NCI-H526 treated with DMSO at 0.1 percent for 48 hours (cell line): Measurements from ENCODE around the gene AP3D1.
"Not testable (repeated sequence)": the region's sequence is repeated elsewhere in the genome, so short reads cannot be mapped to it uniquely, and the experiment has no call there.

Source experiments
- DNase-seq: peaks from one replicate; lab custom pipeline; 2025; lab: John Stamatoyannopoulos, UW

The AP3D1 gene

DNA sequence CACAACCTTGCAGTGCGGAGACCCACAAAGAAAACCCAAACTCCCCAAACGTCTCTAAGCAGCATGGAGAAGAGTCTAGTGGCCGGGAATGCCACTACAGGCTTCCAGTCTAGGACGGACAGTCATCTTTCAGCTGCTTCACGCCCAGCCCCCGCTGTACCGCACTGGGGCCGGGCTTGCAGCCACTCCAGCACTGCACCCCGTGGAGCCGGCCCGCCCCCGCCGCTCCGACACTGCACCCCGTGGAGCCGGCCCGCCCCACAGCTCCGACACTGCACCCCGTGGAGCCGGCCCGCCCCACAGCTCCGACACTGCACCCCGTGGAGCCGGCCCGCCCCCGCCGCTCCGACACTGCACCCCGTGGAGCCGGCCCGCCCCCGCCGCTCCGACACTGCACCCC, 23.1 kb downstream of the AP3D1 start:
- DNase-seq: not testable (repeated sequence)

DNA sequence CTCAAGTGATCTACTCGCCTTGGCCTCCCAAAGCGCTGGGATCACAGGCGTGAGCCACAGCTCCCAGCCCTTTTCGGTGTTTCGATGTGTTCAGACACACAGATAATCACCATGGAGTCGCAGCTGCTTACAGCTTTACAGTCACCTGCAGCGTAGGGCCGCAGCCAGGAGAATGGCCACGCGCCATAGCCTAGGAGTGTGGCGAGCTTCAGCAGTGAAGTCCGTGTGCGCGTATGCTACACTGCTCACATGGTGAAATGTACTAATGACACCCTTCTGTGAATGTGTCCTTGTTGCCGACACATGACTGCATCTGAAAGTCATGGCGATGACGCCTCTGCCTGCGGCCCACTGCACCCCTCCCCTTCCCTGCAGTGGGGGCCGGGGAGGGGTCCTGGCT, 23.6 kb downstream of the AP3D1 start:
- no peak for DNase-seq

DNA sequence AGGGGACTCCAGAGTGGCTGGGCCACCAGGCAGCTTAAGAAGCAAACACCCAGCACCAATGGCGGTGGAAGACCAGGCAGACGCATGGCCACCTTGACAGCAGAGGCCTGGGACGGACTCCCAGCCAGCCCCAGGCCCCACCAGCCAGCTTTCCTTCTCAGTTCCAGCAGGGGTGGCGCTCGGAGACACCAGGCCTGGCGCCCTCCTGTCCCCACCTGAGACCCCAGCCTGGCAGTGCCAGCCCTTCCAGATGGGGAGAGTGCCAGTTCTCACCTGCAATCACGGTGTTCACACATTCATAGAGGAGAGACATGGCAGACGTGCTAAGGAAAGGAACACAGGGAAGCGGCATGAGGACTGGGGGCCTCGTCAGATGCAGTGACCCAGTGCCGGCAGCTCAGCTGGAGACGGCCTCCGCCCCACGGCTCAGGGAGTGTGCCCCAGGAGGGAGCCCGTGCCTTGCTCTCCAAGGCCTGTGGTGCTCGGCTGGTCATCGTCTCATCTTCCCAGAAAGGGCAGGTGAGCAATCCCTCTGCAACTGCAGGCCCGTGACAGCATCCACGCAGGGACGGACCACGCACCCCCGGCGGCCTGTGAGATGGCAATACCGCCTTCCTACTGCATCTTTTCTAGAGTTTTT, 24.4 kb downstream of the AP3D1 start:
- no peak for DNase-seq

DNA sequence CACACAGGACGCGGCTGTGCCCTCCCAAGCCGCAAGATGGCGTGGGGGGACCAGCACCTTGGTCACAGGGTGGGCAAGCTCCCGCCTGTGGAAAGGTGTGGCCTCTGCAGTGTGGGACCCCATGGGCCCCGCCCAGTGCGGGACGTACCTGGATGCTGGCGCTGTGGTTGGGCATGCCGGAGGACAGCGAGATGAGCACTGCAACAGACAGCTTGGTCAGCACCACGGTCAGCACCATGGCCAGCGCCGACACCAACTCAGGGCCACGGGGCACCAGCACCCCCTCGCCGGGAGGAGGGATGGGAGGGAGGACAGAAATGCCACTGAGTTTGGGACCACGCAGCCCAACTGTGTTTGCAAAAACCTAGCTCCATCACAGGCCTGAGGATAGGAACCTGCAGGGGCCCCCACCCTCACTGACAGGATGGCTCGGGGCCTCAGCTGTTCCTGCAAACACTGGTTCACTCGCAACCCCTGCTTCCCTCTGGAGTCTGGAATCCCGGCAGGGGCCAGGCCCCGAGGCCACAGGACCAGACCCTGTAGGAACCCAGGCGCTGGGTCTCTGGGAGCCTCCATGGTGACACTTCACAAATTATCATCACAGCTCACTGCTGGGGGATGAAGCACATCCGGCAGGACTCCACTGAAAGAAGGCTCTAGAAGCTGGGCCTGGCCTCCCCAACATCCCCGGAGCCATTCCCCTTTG, 27.5 kb downstream of the AP3D1 start:
- DNase-seq: no peak

DNA sequence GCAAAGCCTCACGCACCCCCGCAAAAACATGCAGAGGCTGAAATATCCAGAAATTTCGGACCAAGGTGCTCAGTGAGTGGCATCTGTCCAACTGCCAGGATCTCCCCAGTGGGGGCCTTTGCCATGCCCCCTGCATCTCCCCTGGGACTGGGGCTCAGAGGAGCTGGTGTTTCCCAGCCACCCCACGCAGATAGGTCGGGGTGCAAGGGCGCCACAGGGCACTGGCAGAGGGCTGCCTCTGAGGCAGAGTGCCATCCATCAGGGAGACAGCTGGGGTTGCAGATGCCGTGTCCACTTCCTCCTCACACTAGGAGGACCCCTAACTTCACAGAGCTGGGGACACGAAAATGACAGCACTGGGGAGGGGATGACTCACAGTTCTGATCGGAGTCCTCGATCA, 28.4 kb downstream of the AP3D1 start:
- DNase-seq: no peak

DNA sequence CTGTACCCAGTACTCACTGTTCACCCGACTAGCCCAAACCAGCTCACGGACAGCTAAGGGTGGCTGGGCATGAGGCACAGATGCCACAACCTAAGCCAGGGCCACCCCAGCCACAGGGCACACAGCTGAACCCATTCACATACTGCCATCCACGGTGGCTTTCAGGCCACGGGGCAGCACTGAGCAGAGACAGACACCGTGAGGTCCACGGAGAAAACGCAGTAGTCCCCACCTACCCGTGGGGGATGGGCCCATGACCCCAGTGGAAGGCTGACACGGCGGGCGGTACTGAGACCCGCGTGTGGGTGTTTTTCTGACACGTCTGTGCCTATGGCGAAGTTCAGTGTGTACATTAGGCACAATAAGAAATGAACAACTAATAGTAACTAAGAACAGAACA, 29.1 kb downstream of the AP3D1 start:
- no peak for DNase-seq

DNA sequence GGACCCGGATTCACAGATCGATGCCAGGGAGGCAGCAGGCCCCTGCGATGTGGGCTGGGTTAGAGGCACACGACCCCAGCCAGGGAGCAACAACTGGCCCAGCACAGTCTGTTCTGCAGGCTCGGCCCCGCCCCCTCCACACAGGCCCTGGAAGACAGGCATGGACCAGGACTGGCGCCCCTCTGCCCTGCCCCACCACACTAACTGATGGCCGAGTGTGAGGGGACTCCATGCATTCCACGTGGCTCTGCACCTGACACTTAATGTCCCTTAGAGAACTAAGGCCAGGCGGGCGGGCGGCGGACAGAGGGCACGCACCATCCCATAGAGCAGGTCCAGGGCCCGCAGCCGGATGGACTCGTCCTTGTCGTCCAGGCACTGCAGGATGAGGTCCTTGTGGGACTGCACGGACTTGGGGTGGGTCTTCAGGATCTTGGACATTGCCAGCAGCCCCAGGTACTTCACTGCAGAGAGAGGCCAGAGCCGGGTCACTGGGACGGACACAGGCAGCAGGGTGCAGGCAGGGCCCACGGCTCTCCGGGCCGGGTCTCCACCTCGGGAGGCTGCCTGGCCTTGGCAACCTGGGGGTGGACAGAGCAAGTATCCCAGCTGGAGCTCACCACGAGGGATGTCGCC, 29.8 kb downstream of the AP3D1 start:
- no peak for DNase-seq

DNA sequence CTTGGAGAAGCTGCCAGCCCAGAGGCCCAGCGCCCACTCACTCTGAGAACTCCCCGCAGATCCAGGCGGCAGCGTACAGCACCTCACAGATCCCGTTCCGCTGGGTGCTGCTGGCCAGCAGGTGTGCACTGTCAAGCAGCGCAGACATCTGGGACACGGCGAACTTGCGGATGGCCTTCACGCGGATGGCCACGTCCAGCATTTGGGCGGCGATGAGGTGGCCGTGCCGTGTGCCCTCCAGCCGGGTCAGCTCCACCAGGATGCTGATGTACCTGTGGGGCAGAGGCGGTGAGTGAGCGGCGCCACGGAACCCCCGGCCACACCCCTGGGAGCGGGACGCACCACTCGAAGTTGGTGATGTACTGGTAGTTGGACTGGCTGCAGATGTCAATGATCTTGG, 30.5 kb downstream of the AP3D1 start:
- DNase-seq: no peak

DNA sequence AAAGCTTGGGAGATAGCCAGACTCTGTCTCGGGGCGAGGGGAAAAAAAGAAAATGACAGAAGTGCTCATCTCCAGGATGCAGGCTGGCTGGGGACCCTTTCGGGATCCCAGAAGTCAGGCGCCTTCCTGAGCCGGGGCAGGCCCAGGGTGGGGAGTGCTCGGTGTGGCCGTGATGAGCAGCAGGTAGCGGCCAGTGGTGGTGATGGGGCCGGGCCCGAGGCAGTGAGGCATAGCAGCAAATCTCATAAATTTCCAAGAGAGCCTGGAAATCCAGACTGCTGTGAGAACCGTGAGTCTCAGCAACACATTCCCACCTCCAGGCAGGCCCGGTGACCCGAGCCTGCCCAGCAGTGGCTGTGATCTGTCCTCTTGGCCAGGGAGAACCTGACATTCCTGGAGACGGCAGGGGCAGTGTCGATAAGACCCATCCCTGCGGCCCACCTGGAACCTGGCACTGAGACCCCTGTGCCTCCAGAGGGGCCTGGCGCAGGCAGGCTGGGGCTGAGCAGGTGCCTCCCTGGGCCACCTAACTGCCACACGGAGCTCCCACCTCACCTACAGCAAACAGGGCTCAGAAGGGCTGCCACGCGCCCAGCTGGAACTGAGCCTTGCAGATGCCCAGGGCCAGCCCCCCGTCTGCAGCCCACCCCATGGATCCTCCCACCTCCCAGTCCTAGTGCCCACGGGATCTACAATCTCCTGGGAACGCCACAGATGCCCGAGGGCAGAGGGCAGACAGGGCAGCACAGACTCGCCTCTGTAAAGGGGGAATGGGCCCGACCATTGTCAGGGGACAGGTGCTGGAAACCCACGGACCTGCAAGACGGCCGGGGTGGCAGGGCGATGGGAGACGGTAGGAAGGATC, 31.2 kb downstream of the AP3D1 start:
- DNase-seq: no peak

DNA sequence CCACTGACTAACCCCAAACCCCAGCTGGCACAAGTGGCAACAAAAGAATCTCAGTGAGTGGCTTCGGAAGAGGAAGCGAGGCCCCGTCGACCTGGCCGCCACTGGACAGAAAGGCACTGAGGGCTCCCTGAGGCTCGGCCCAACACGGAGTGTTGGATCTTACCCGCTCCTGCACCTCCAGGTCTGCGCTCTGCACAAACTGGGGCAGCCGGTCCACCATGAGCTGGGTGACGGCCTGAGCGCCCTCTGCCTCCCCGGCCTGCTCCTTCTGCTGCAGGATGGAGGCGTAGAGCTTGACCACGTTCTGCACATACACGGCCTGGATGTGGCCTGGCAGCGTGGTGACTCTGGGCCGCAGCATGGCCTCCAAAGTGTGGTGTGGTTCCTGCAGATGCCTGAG, 32.9 kb downstream of the AP3D1 start:
- DNase-seq: no peak

DNA sequence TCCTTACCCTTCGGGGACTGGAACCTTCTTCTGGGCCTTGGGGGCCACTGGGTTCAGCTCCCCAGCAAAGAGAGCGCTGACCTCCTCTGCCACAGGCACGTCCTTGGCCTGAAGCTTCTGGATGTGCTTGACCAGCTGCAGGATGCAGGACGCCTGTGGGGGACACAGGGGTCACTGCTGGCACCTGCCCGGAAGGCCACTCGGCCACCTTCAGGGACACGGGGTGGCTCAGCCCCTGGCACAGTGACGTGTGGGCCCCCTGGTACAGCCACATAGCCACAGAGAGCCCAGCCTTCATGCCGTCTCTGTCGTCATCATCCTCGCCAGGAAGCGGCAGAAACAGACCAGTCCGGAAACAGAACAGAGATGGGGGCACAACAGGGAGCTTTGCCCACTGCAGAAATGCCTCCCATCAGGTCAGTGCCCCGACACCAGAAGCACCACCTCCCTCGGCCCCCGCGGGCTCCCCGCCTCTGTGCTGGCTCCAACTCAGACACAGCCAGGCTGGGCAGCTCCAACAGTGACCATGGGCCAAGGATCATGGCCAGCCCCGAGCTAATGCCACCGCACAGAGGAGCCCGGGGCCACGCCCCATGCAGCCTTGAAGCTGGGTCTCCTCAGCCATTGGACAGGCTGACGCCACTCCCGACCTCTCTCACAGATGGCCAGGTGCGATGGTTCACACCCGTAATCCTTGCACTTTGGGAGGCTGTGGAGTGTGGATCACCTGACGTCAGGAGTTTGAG, 34.0 kb downstream of the AP3D1 start:
- no peak for DNase-seq

DNA sequence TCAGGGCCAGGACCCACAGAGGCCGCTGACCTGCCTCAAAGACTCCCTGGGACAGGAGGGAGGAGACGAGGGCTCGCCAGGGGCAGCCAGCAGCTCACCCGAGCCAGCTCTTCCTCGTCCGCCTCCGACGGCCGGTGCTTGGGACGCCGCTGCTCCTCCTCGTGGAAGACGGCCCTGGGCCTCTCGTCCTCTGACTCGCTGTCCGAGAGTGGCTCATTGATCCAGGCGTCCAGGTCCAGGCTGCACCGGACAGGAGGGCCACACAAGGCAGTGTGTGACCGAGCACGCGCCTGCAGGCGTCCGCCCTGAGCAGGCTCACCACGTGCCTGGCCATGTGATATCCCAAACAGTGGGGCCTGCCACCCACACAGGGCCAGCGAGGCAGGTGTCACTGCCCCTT, 34.9 kb downstream of the AP3D1 start:
- no peak for DNase-seq

DNA sequence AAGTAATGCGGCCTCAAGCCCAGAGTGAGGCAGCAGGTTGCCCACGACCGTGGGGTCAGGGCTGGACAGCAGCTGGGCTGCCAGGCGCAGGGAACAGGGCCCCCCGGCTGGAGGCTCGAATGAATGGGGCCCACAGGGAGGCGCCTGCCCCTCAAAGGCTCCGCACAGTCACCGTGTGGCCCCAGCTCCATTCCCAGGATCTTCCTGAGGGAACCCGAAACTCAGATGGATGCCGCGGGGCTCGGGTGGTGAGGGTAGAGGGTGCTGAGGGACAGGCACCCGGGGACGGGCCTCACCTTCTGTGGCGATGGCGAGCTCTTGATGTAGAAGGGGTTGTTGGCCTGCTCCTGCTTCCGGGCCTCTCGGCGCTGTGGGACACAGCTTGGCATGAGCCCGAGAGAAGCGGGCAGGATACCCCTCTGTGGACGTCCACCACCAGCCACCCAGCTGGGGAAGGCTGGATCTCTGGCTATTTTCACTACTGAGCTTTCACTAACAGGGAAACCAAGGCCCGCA, 35.4 kb downstream of the AP3D1 start:
- no peak for DNase-seq

DNA sequence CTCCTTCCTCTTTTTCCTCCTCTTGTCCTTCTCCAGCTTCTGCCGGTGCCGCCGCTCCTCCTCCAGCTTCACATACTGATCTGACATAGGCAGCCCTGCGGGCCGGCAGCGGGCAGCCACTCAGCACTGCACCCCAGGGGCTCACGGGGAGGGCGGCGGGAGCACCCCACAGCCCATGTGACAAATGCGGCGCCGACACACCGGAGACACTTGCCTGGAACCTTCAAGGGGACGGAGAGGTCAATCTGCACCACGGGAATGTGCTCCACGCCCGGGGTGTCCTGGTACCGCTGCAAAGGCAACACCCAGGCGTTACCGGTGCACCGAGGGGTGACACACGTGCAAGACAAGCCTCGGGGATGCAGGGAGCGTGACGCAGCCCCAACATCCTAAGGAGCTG, 36.0 kb downstream of the AP3D1 start:
- DNase-seq: no peak

DNA sequence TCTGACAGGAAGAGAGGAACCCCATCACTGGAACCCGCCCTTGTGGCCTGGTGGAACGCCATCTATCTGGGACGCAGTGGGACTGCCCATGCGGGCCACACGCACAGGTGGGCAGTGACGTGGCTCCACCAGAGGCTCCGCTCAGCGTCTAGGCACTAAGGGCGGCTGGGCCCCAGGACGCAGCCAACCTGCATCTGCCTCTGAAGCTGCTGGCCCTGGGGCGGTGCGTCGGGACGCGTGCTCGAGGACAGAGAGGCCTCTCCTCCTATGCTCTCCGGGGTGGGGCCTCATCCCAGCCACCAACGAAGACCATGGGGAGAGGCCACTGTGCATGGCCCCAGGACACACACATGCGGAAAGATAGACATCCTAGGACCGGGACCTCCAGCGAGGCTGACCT, 36.5 kb downstream of the AP3D1 start:
- no peak for DNase-seq

DNA sequence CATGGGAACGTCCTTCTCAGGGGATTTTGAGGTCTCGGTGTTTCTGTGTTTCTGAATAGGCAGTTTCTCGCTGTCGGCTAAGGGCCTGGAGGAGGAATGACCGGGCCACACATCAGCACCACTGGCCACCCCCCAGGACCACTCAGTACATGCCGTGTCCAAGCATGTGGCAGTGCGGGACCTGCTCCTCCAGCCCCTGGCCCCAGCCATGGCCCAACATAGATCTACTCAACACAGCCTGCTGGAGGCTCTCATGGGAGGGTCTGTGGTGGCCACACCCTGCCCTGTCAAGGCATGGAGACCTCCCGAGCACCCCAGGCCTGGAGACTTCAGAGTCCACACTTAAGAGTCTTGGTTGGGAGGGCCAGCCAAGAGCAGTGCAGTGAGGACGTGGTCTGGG, 37.1 kb downstream of the AP3D1 start:
- no peak for DNase-seq

DNA sequence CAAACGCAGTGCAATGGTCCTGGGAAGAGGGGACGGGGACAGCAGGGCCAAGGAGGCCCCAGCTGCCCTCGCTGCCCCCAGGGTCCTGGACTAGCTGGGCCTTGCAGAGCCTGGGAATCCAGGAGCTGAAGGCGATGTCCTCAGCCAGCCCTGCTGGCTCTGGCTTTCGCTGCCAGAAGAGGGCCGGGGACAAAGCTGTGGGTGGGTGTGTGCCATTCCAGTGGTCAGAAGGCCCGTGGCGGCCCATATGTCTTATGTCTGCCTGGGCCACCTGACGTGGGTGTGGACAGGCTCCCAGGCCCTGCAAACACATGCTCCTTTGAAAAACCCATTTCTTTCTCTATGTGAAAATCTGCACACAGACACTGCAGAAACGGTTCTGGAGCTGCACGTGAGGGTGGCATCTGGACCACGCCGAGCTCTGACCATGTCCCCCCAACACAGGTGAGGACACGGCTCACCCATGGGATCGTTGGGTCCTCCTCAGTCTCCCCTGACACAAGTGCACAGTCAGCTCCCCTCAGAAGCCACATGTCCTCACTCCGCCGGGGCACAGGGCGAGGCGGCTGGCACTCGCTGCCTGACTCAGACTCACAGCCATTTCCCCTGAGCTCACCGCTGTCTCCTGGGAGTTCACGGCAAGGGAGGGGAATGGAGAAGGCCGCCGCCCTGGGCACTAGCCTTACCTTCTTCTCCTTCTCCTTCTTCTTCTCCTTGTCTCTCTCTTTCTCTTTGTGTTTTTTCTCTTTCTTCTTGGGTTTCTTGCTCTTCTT, 37.7 kb downstream of the AP3D1 start:
- no peak for DNase-seq

DNA sequence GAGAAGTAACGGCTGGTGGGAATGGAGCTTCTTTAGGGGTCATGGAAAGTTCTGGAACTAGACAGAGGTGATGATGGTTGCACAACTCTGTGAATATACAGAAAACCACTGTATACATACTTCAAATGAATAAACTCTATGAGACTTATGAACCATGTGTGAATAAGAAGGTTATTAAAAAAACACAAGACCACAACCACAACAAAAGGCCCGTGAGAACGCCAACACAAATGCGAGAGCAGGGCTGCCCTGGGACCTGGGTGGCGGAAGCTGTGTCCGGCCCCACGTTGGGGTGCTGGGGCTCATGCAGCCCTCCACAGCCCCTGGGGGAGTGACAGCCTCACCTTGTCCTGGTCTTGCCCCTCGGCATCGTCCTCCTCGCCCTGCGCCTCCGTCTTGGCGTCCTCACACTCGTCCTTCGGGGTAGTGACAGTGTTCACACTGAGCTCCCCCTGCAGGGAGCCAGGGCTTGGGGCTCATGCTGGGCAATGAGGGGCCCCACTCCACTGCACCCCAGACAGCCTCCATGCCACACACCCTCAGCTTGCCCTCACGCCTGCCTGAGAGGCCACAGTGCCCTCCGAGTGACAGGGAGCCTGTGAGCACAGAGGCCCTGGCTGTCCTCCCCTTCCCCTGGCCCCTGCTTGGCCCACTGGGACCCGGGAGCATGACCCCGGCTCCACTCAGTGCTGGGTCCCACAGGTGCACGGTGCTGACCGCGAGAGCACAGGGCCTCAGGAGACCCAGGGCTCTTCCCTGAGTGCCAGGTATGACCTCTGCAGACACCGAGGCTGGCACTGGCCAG, 38.6 kb downstream of the AP3D1 start:
- DNase-seq: no peak

DNA sequence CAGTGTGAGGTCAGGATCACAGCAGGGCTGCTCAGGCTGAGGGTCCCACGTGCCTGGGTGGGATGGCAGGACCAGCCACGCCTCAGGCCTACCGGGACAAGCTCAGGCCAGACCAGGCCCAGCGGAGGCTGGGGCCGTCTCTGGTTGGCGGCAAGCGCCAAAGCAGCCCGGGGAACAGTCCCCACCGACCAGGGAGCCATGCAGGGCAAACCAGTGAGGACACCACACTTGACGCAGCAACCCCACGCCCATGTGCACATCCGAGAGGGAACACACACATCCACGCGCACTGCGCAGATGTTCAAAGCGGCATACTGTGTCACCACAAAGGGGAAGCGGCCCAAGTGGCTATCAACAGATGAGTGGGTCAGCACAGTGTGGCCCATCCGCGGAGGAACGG, 39.5 kb downstream of the AP3D1 start:
- DNase-seq: no peak

DNA sequence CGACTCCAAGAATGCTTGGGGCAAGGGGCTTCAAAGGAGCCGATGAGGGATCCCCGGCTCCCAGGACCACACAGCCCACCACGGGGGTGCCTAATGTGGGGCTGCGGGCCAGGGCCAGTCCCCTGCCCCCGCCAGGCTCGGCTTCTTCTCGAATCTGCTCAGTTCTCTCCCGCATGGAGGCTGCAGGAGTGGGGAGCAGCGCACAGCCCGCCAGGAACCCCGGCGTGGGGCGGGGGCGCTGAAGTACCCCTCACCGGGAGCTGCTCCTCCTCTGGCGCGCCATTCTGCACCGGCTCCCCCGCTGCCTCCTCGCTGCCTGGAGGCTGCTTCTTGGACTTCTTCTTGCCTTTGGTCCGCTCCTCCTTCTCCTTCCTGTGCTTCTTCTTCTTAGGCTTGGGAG, 39.9 kb downstream of the AP3D1 start:
- no peak for DNase-seq
